ENCODE measurements around the gene DUSP15.

Gene DUSP15

GRCh38 chr20:31842471-31843157 lies 27.7 kb downstream of the DUSP15 start:
- Histone ChIP-seq H3K27me3 (ENCODE audit: insufficient read depth, low read length) (no peaks in the 10 kb centered on the region; the same call in 1 of the 2 replicates), H4K20me1 (ENCODE audit: insufficient read depth, low read length) (no peaks in the 10 kb centered on the region), H3K27ac (ENCODE audit: low read depth, low read length, poor library complexity, severe bottlenecking) (no peak overlapping the region), H3K9me2 (ENCODE audit: low read depth, low read length) (no peaks in the 10 kb centered on the region), H3K36me3 (ENCODE audit: insufficient read depth, low read length) (no peaks in the 10 kb centered on the region), H3K4me2 (ENCODE audit: low read length) (no peak overlapping the region), H3K9me3 (ENCODE audit: low read length) (no peaks in the 10 kb centered on the region), H3K4me1 (ENCODE audit: insufficient read depth, low read length, severe bottlenecking) (no peaks in the 10 kb centered on the region), H3K9ac (ENCODE audit: low read length) (no peak overlapping the region), H2AFZ (ENCODE audit: low read length) (no peak overlapping the region), H3K79me2 (ENCODE audit: insufficient read depth, low read length) (no peaks in the 10 kb centered on the region), H3K4me3 (ENCODE audit: low read depth, low read length, poor library complexity, severe bottlenecking) (no peak overlapping the region), H3F3A (ENCODE audit: insufficient read depth, low read length) (no peaks in the 10 kb centered on the region)
- TF ChIP-seq CTCF (IDR thresholded peaks at IDR 0.05; ENCODE audit: low read length) (no peak), EZH2 (IDR thresholded peaks at IDR 0.05; ENCODE audit: borderline replicate concordance, low read length) (no peak)

GRCh38 chr20:31841928-31842327 lies 28.4 kb downstream of the DUSP15 start:
- no peak overlapping the region for H3K4me3 ChIP-seq (ENCODE audit: low read depth, low read length, poor library complexity, severe bottlenecking)
- H3K27me3 ChIP-seq (ENCODE audit: insufficient read depth, low read length) = no peaks in the 10 kb centered on the region; the same call in 1 of the 2 replicates
- H4K20me1 ChIP-seq (ENCODE audit: insufficient read depth, low read length) = no peaks in the 10 kb centered on the region
- H3K36me3 ChIP-seq (ENCODE audit: insufficient read depth, low read length) = no peaks in the 10 kb centered on the region
- no peak overlapping the region for H3K4me2 ChIP-seq (ENCODE audit: low read length)
- no peaks in the 10 kb centered on the region for H3K9me2 ChIP-seq (ENCODE audit: low read depth, low read length)
- H2AFZ ChIP-seq (ENCODE audit: low read length) = no peak overlapping the region
- H3F3A ChIP-seq (ENCODE audit: insufficient read depth, low read length) = no peaks in the 10 kb centered on the region
- no peak overlapping the region for H3K27ac ChIP-seq (ENCODE audit: low read depth, low read length, poor library complexity, severe bottlenecking)
- TF ChIP-seq EZH2 (IDR thresholded peaks at IDR 0.05; ENCODE audit: borderline replicate concordance, low read length) (no peak), CTCF (IDR thresholded peaks at IDR 0.05; ENCODE audit: low read length) (no peak)
- no peak overlapping the region for H3K9ac ChIP-seq (ENCODE audit: low read length)
- H3K4me1 ChIP-seq (ENCODE audit: insufficient read depth, low read length, severe bottlenecking) = no peaks in the 10 kb centered on the region
- H3K9me3 ChIP-seq (ENCODE audit: low read length) = no peaks in the 10 kb centered on the region
- no peaks in the 10 kb centered on the region for H3K79me2 ChIP-seq (ENCODE audit: insufficient read depth, low read length)

GRCh38 chr20:31840906-31841816 lies 29.2 kb downstream of the DUSP15 start:
- H3K27ac ChIP-seq (ENCODE audit: low read depth, low read length, poor library complexity, severe bottlenecking) = no peak overlapping the region
- H3K36me3 ChIP-seq (ENCODE audit: insufficient read depth, low read length) = no peaks in the 10 kb centered on the region
- H4K20me1 ChIP-seq (ENCODE audit: insufficient read depth, low read length) = no peaks in the 10 kb centered on the region
- H3K27me3 ChIP-seq (ENCODE audit: insufficient read depth, low read length) = no peaks in the 10 kb centered on the region
- no peaks in the 10 kb centered on the region for H3K79me2 ChIP-seq (ENCODE audit: insufficient read depth, low read length)
- H3K4me3 ChIP-seq (ENCODE audit: low read depth, low read length, poor library complexity, severe bottlenecking) = no peak overlapping the region
- no peak overlapping the region for H3K9ac ChIP-seq (ENCODE audit: low read length)
- H3K9me2 ChIP-seq (ENCODE audit: low read depth, low read length) = no peaks in the 10 kb centered on the region
- H3K4me1 ChIP-seq (ENCODE audit: insufficient read depth, low read length, severe bottlenecking) = no peaks in the 10 kb centered on the region
- no peaks in the 10 kb centered on the region for H3K9me3 ChIP-seq (ENCODE audit: low read length)
- TF ChIP-seq CTCF (IDR thresholded peaks at IDR 0.05; ENCODE audit: low read length) (no peak), EZH2 (IDR thresholded peaks at IDR 0.05; ENCODE audit: borderline replicate concordance, low read length) (no peak)
- H3F3A ChIP-seq (ENCODE audit: insufficient read depth, low read length) = no peaks in the 10 kb centered on the region
- H3K4me2 ChIP-seq (ENCODE audit: low read length) = no peak overlapping the region
- no peak overlapping the region for H2AFZ ChIP-seq (ENCODE audit: low read length)
